GM12878 (cell line): Measurements from ENCODE around the gene EYA4. TPM values are rescaled to one million over a fixed set of nuclear protein-coding genes. Genes with fewer than 3 reads are reported as not detected.

Experiments
- ATAC-seq: fragments of 200-7000 bp; cut with Tn5 transposase; 3 replicates; pipeline ENCODE4 v1.9.1; 2020; ENCODE audit warnings: mild to moderate bottlenecking, moderate library complexity
- BruUV-seq: library from RNA; stranded (reverse); fragments of 400-500 nt; replicated peaks from 2 replicates; lab custom pipeline; 2021; lab: Mats Ljungman, UMichigan
- CTCF ChIA-PET: fragments of 300-600 bp; sonication (Branson Sonifier 250); formaldehyde crosslinking; extraction: SDS; loops from one replicate; lab custom pipeline; 2021; ENCODE audit warnings: inconsistent platforms; lab: Yijun Ruan, JAX
- POLR2A ChIA-PET: fragments of 350-600 bp; formaldehyde crosslinking; extraction: SDS; loops from one replicate; lab custom pipeline; 2021; ENCODE audit warnings: inconsistent platforms; lab: Charles Lee
- RAD21 ChIA-PET: fragments of 300-600 bp; sonication (Branson Sonifier 250); formaldehyde crosslinking; loops from one replicate; lab custom pipeline; 2023; ENCODE audit warnings: antibody characterized with exemption; ENCODE audit not compliant: unreplicated experiment; lab: Charles Lee
- SMC1A ChIA-PET: fragments of 300-600 bp; sonication (Branson Sonifier 250); formaldehyde crosslinking; loops from one replicate; lab custom pipeline; 2023; ENCODE audit not compliant: unreplicated experiment, uncharacterized antibody; lab: Charles Lee
- DNase-seq: peaks from one replicate; pipeline ENCODE4 v3.0.0-alpha.2; 2011; ENCODE audit warnings: low read depth, low spot score
- FAIRE-seq: peaks from 3 replicates; lab custom pipeline; 2011; peaks lifted over from hg19 to GRCh38; lab: Jason Lieb, UNC
- H2AFZ ChIP-seq: 2 replicates; pipeline ENCODE4 v1.6.0; 2011; ENCODE audit warnings: low read depth, low read length, control low read depth; ENCODE audit not compliant: control insufficient read depth
- H3K27ac ChIP-seq: 2 replicates; pipeline ENCODE4 v1.5.1; 2011; ENCODE audit warnings: control low read depth; ENCODE audit not compliant: control insufficient read depth, insufficient read depth
- H3K27me3 ChIP-seq, 2 experiments: replicated peaks in 1 of 2; 2 replicates each; pipeline versions ENCODE4 v1.6.0 to v1.6.1; 2011; ENCODE audit warnings: low read length in 1 of 2; ENCODE audit not compliant: control insufficient read depth in 2 of 2, insufficient read depth in 2 of 2
- H3K36me3 ChIP-seq, 2 experiments: 2 replicates each; pipeline ENCODE4 v1.5.1; 2011; ENCODE audit warnings: low read length in 1 of 2; ENCODE audit not compliant: control insufficient read depth in 2 of 2, insufficient read depth in 2 of 2
- H3K4me1 ChIP-seq: 2 replicates; pipeline ENCODE4 v1.6.1; 2011; ENCODE audit warnings: mild to moderate bottlenecking, low read length, moderate library complexity, mixed read lengths; ENCODE audit not compliant: control insufficient read depth, insufficient read depth
- H3K4me2 ChIP-seq: 2 replicates; pipeline ENCODE4 v1.6.0; 2011; ENCODE audit warnings: control low read depth; ENCODE audit not compliant: control insufficient read depth, insufficient read depth
- H3K4me3 ChIP-seq: fragments of 200-600 bp; sonication (generic); 2 replicates; pipeline ENCODE4 v1.5.1; 2016
- H3K79me2 ChIP-seq: 2 replicates; pipeline ENCODE4 v1.6.0; 2011; ENCODE audit warnings: low read length; ENCODE audit not compliant: control insufficient read depth, insufficient read depth
- H3K9ac ChIP-seq: 2 replicates; pipeline ENCODE4 v1.8.0; 2011; ENCODE audit warnings: low read length, control low read depth, mixed read lengths; ENCODE audit not compliant: control insufficient read depth, insufficient read depth
- H3K9me3 ChIP-seq: replicated peaks from 3 replicates; pipeline ENCODE4 v1.5.1; 2011; ENCODE audit warnings: mild to moderate bottlenecking, low read length; ENCODE audit not compliant: control insufficient read depth, insufficient read depth
- H4K20me1 ChIP-seq: 2 replicates; pipeline ENCODE4 v1.6.0; 2011; ENCODE audit not compliant: control insufficient read depth, insufficient read depth
- CBX5 ChIP-seq: sonication (generic); IDR thresholded peaks from 2 replicates; pipeline ENCODE4 v1.6.1; 2016; ENCODE audit warnings: low read depth, moderate library complexity, mild to moderate bottlenecking, inconsistent platforms
- FOXM1 ChIP-seq: IDR thresholded peaks from 2 replicates; pipeline ENCODE4 v1.6.1; 2012; ENCODE audit warnings: low read depth, mild to moderate bottlenecking, inconsistent platforms, low read length, moderate library complexity
- MAX ChIP-seq: IDR thresholded peaks from 2 replicates; pipeline ENCODE4 v1.6.1; 2012; ENCODE audit warnings: low read depth, low read length, improper control_type of control experiment
- MEF2A ChIP-seq: IDR thresholded peaks from 2 replicates; pipeline ENCODE4 v1.6.1; 2011; ENCODE audit warnings: low read depth, mild to moderate bottlenecking, low read length, moderate library complexity; ENCODE audit not compliant: insufficient read depth
- NFXL1 ChIP-seq: fragments of 450-650 bp; IDR thresholded peaks from 2 replicates; pipeline ENCODE4 v1.6.1; 2017; ENCODE audit warnings: antibody characterized with exemption, mild to moderate bottlenecking, borderline replicate concordance
- NFYA ChIP-seq: IDR thresholded peaks from 2 replicates; pipeline ENCODE4 v1.6.1; 2011; ENCODE audit warnings: low read depth, mild to moderate bottlenecking, low read length, improper control_type of control experiment, borderline replicate concordance
- NFYB ChIP-seq: IDR thresholded peaks from 2 replicates; pipeline ENCODE4 v1.6.1; 2011; ENCODE audit warnings: low read depth, mild to moderate bottlenecking, low read length, improper control_type of control experiment, moderate library complexity; ENCODE audit not compliant: insufficient read depth
- POU2F2 ChIP-seq: IDR thresholded peaks from 3 replicates; pipeline ENCODE4 v1.6.1; 2011; ENCODE audit warnings: low read depth, mild to moderate bottlenecking, low read length, borderline replicate concordance
- SKIL ChIP-seq: fragments of 450-650 bp; IDR thresholded peaks from 2 replicates; pipeline ENCODE4 v1.6.1; 2017; ENCODE audit warnings: mild to moderate bottlenecking, low read depth, inconsistent platforms; ENCODE audit not compliant: poor library complexity, severe bottlenecking
- USF2 ChIP-seq: IDR thresholded peaks from 2 replicates; pipeline ENCODE4 v1.6.1; 2011; ENCODE audit warnings: low read depth, low read length, improper control_type of control experiment, borderline replicate concordance
- YY1 ChIP-seq: IDR thresholded peaks from 2 replicates; pipeline ENCODE4 v1.6.1; 2011; ENCODE audit warnings: low read depth, mild to moderate bottlenecking, low read length
- WGBS: methylation state at CpG from one replicate; pipeline ENCODE4 v1.1.6; 2016; ENCODE audit warnings: low lambda C conversion rate; ENCODE audit not compliant: insufficient replicate concordance, insufficient coverage; ENCODE audit errors: missing lambda C conversion rate; 5-methylcytosine and 5-hydroxymethylcytosine counted together
- in situ Hi-C: fragments of 300-500 bp; cut with MboI; formaldehyde crosslinking; loops from 9 replicates; pipeline ENCODE4 v1.14.3; 2018; ENCODE audit warnings: mixed read lengths
- intact Hi-C: fragments of 100-400 bp; cut with micrococcal nuclease; formaldehyde crosslinking; loops from one replicate; pipeline ENCODE4 v1.14.2; 2022; ENCODE audit not compliant: unreplicated experiment
- polyA plus RNA-seq, 11 experiments: library from polyadenylated mRNA; depleted of rRNA in 4 of 11; unstranded in 6 of 11; stranded (reverse) in 5 of 11; fragments of >200 nt; fragmentation: Nextera tagmentation in 4 of 11; fragmentation: Illumina TruSeq in 1 of 11; extraction: Ambion mirVana in 4 of 11; extraction: Trizol in 1 of 11; gene quantifications; 1 replicate in 1 of 11; 2 replicates in 10 of 11; pipeline versions ENCODE4 v1.2.1 to v1.2.3, GENCODE V29; 2011 to 2016; ENCODE audit warnings: inconsistent platforms in 2 of 11, missing spikeins in 2 of 11, low read depth in 1 of 11
- total RNA-seq, 4 experiments: library from RNA; depleted of rRNA in 3 of 4; stranded (reverse); fragments of >200 nt in 3 of 4; fragmentation: Illumina TruSeq in 1 of 4; extraction: Trizol in 1 of 4; gene quantifications; 2 replicates each; pipeline versions ENCODE4 v1.2.1 to v1.2.3, GENCODE V29; 2013 to 2021
- TF ChIP-seq, protein P1 (sequence below): fragments of 450-650 bp; IDR thresholded peaks from 2 replicates; pipeline ENCODE4 v1.6.1; 2017; ENCODE audit warnings: borderline replicate concordance

Gene EYA4
- total and polyA plus RNA-seq, 10 of the 15 experiments (the other 5 are each of a cell fraction or from before 2014, with no cell fraction given) = 0.02 TPM; not detected in 9

DNA sequence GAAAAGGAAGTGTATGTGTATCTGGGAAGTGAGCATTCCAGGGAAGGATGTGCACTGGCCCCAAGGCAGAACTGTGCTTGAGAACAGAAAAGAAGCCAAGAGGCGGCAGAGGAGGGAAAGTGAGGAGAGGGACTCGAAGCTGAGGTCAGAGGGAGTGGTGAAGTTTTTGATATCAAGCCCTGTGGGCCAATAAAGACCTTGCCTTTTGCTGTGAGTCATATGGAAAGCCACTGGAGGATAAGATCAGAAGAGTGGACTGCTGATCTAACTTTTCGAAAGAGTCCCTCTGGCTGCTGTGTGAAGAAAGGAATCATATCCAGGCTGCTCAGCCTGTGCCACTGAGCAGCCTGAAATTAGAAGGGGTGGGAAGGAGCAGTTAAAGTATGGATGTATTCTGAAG, 99.4 kb downstream of the EYA4 start (continued):
- no peak for TF ChIP-seq CBX5
- no peak for TF ChIP-seq YY1
- TF ChIP-seq MAX = no peak
- TF ChIP-seq POU2F2 = no peak
- no peak for TF ChIP-seq MEF2A
- TF ChIP-seq NFXL1 = no peak
- no peak for TF ChIP-seq FOXM1
- TF ChIP-seq NFYB = no peak
- TF ChIP-seq, protein P1, sequence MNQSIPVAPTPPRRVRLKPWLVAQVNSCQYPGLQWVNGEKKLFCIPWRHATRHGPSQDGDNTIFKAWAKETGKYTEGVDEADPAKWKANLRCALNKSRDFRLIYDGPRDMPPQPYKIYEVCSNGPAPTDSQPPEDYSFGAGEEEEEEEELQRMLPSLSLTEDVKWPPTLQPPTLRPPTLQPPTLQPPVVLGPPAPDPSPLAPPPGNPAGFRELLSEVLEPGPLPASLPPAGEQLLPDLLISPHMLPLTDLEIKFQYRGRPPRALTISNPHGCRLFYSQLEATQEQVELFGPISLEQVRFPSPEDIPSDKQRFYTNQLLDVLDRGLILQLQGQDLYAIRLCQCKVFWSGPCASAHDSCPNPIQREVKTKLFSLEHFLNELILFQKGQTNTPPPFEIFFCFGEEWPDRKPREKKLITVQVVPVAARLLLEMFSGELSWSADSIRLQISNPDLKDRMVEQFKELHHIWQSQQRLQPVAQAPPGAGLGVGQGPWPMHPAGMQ = no peak
- no peak for TF ChIP-seq USF2
- TF ChIP-seq NFYA = no peak

- CTCF ChIA-PET = no interaction called here
Observed at GRCh38 chr6:133341607-133342158, 100.5 kb downstream of the EYA4 start.

More at GRCh38 chr6:133341607-133342158, 100.5 kb downstream of the EYA4 start:
- Histone ChIP-seq H3K4me1 (no peaks in the 10 kb centered on the region), H3K27ac (no peak overlapping the region), H4K20me1 (no peaks in the 10 kb centered on the region), H3K4me2 (no peak overlapping the region), H3K79me2 (no peaks in the 10 kb centered on the region), H3K27me3 (no peaks in the 10 kb centered on the region), H3K9ac (no peak overlapping the region), H3K36me3 (no peaks in the 10 kb centered on the region), H3K9me3 (no peaks in the 10 kb centered on the region), H3K4me3 (no peak overlapping the region), H2AFZ (no peak overlapping the region)
- TF ChIP-seq SKIL = no peak
- ChIA-PET RAD21 (no interaction called here), POLR2A (no interaction called here), SMC1A (no interaction called here)
- intact Hi-C loops = no loop called here
- WGBS = 0% methylated on average over 1 of the region's 1 CpG
- no TSS peak for BruUV-seq
- in situ Hi-C loops = no loop called here
- ATAC-seq = no peak
- FAIRE-seq = no peak
- DNase-seq = no peak
